Endothelial cell of umbilical vein (primary cell): ENCODE data around the gene SFMBT1.

Source experiments
- EZH2 ChIP-seq: IDR thresholded peaks from 2 replicates; pipeline ENCODE4 v1.6.1; 2012; ENCODE audit warnings: borderline replicate concordance, low read depth, mild to moderate bottlenecking, moderate library complexity, low read length, inconsistent platforms; ENCODE audit not compliant: severe bottlenecking
- JUN ChIP-seq: IDR thresholded peaks from 2 replicates; pipeline ENCODE4 v1.6.1; 2011; ENCODE audit warnings: borderline replicate concordance, low read depth; ENCODE audit not compliant: insufficient read length, insufficient read depth
- POLR2AphosphoS5 ChIP-seq: IDR thresholded peaks from 2 replicates; pipeline ENCODE4 v1.6.1; 2012; ENCODE audit warnings: low read depth, mild to moderate bottlenecking, control low read depth, low read length, moderate library complexity; ENCODE audit not compliant: insufficient read depth
- TF ChIP-seq, protein P1 (sequence below), 2 donors: IDR thresholded peaks; 1 replicate in 1 of 2; 2 replicates in 1 of 2; pipeline ENCODE4 v1.5.1; 2011; ENCODE audit warnings: low read length in 2 of 2, mild to moderate bottlenecking in 2 of 2, moderate library complexity in 2 of 2, control low read depth in 1 of 2, inconsistent platforms in 1 of 2, low read depth in 1 of 2; ENCODE audit not compliant: insufficient read depth in 1 of 2; ENCODE audit errors: extremely low read depth in 1 of 2
- TF ChIP-seq, protein P2 (sequence below): IDR thresholded peaks from 2 replicates; pipeline ENCODE4 v1.6.1; 2011; ENCODE audit not compliant: insufficient read depth, insufficient read length

DNA sequence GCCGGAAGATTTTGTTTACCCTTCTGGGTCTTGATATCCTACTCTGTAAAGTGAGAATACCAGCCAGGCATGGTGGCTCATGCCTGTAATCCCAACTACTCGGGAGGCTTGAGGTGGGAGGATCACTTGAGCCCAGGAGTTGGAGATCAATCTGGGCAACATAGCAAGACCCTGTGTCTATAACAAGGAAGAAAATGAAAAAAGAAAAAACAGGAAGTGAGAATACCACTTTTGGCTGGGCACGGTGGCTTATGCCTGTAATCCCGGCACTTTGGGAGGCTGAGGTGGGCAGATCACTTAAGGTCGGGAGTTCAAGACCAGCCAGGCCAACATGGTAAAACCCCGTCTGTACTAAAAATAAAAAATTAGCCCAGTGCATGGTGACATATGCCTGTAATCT, 36.9 kb downstream of the SFMBT1 start:
- TF ChIP-seq EZH2 (no peak), POLR2AphosphoS5 (no peak), JUN (no peak)
- TF ChIP-seq, protein P1, sequence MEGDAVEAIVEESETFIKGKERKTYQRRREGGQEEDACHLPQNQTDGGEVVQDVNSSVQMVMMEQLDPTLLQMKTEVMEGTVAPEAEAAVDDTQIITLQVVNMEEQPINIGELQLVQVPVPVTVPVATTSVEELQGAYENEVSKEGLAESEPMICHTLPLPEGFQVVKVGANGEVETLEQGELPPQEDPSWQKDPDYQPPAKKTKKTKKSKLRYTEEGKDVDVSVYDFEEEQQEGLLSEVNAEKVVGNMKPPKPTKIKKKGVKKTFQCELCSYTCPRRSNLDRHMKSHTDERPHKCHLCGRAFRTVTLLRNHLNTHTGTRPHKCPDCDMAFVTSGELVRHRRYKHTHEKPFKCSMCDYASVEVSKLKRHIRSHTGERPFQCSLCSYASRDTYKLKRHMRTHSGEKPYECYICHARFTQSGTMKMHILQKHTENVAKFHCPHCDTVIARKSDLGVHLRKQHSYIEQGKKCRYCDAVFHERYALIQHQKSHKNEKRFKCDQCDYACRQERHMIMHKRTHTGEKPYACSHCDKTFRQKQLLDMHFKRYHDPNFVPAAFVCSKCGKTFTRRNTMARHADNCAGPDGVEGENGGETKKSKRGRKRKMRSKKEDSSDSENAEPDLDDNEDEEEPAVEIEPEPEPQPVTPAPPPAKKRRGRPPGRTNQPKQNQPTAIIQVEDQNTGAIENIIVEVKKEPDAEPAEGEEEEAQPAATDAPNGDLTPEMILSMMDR (IDR thresholded peaks at IDR 0.05; ENCODE audit: extremely low read depth in 1 of 2, insufficient read depth in 1 of 2, low read depth in 1 of 2, low read length in 2 of 2), result no peak
- TF ChIP-seq, protein P2, sequence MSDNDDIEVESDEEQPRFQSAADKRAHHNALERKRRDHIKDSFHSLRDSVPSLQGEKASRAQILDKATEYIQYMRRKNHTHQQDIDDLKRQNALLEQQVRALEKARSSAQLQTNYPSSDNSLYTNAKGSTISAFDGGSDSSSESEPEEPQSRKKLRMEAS, result no peak
